HG03378 (cell line): ENCODE data around the gene ZNF567.
"Not testable (repeated sequence)": the region's sequence is repeated elsewhere in the genome, so short reads cannot be mapped to it uniquely, and the experiment has no call there.

ENCODE experiments used
- ATAC-seq: cut with Tn5 transposase; IDR thresholded peaks from one replicate; pipeline ENCODE4 v1.9.1; 2021; ENCODE audit warnings: mild to moderate bottlenecking, moderate library complexity; ENCODE audit not compliant: unreplicated experiment

ZNF567 gene

GRCh38 chr19:36687214-36688056 lies at the start of gene ZNF567:
TSS of gene ZNF567 (plus strand) at chr19:36687612. CDS start at chr19:36694868, 7,256 bp downstream.
- peak; percentile 68 for ATAC-seq

- no peak for ATAC-seq
Observed at GRCh38 chr19:36638862-36639510, 48.4 kb upstream of the ZNF567 start.

DNA sequence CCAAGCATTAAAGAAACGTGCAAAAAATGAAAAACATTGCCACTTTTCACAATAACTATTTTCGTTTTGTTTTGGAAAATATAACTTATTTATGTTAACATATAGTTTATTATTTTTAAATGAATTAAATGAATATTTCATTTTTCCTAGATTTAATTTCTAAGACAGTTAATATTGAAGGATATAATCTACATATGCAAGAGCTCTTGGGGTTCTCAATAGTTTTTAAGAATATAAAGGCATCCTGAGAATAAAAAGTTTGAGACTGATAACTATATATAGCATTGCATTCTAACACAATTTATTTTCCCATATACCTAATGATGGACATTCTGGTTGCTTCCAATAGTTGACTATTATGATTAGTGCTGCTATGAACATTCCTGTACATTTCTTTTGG lies 40.7 kb upstream of the ZNF567 start:
- no peak for ATAC-seq

- no peak for ATAC-seq
Observed at GRCh38 chr19:36652958-36653357, 34.5 kb upstream of the ZNF567 start.

DNA sequence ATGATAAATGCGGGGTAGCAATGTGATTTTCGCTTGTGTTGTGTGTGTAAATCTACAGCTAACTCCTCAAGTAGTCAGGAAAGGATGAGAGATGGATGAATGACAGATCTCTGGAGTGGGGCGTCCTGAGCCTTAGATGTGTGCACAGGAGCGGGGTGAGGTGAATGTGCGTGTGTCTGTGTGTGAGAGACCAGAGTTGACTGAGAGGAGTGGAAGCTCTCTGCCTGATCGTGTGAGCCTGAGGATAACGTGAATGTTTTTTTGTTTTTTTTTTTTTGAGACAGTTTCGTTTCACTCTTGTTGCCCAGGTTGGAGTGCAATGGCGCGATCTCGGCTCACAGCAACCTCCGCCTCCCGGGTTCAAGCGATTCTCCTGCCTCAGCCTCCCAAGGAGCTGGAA lies 21.6 kb upstream of the ZNF567 start:
- ATAC-seq: no peak

GRCh38 chr19:36668646-36669045 lies 18.8 kb upstream of the ZNF567 start:
- no peak for ATAC-seq

DNA sequence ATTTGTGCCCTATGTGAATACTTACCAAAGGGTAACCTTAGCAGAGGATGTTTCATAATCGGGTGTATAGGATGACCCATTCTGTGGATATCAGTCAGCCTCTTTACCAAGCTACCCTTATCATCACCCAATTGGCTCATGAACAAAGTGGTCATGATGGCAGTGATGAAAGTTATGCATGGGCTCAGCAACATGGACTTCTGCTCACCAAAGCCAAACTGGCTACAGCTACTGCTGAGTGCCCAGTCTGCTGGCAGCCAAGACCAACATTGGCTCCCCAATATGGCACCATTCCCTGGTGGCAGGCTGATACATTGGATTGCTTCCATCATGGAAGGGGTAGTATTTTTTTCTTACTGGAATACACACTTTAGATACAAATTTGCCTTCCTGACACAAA lies 15.0 kb upstream of the ZNF567 start:
- ATAC-seq: no peak

- no peak for ATAC-seq
Observed at GRCh38 chr19:36674201-36674600, 13.2 kb upstream of the ZNF567 start.

DNA sequence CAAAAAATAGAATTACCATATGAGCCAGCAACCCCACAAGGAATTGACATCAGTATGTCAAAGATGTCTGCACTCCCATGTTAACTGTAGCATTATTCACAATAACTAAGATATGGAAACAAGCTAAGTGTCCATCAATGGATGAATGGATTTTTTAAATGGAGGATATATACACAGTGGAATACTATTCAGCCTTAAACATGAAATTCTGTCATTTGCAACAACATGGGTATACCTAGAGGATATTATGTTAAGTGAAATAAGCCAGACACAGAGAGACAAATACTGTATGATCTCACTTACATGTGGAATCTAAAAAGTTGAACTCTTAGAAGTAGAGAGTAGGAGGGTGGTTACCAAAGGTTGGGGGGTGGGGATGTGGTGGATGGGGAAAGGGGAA lies 8.0 kb upstream of the ZNF567 start:
- ATAC-seq: no peak

DNA sequence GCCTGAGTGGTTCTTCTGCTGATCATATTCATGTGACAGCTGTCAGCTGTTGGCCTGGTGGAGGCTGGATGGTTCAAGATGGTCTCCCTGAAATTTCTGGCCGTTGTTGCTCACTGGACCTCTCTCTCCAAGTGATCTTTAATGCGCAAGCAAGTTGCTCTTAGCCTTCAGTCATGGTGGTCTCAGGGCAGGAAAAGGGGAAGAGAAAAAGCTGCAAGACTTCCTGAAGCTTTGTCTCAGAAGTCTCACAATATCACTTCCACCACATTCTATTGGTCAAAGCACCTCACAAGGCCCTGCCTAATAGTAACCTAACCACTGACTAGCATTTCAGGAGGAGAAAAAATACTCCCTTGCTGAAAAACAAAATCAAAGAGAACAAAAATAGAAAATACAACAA lies 1.6 kb upstream of the ZNF567 start:
- ATAC-seq: no peak

GRCh38 chr19:36686365-36687213 lies 823 bp upstream of the ZNF567 start:
- no peak for ATAC-seq

- no peak for ATAC-seq
Observed at GRCh38 chr19:36688058-36688457, 646 bp downstream of the ZNF567 start.

DNA sequence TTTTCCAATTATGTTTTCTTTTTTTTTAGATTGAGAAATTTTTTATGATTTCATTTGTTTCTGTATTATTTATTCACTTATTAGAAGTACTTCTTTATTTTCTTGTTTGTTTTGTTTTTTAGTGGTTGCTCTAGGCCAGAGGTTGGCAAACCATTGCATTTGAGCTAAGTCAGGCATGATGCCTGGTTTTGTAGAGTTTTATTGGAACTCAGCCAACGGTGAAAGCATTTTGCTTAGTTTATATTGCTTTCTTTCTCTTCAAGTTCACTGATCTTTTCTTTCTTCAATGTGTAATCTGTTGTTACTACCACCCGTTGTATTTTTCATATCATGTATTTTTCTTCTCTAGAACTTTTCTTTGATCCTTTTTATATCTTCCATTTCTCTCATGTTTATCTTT lies 19.7 kb downstream of the ZNF567 start:
- ATAC-seq: no peak

DNA sequence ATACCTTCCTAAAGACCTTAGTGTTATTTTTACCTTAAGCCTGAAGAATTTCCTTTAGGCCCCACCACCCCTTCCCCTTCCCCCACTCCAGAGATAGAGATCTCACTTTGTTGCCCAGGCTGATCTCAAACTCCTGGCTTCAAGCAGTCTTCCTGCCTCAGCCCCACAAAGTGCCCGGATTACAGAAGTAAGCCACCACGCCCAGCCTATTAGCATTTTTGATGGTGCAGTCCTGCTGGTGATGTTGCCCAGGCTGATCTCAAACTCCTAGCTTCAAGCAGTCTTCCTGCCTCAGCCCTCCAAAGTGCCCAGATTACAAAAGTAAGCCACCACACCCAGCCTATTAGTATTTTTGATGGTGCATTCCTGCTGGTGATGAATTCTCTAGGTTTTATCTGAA lies 22.0 kb downstream of the ZNF567 start:
- no peak for ATAC-seq

- ATAC-seq: no peak
Observed at GRCh38 chr19:36719687-36720556, 32.5 kb downstream of the ZNF567 start.

- ATAC-seq: not testable (repeated sequence)
Observed at GRCh38 chr19:36736166-36736565, 48.8 kb downstream of the ZNF567 start.

GRCh38 chr19:36745870-36746269 lies 58.5 kb downstream of the ZNF567 start:
- ATAC-seq: no peak

DNA sequence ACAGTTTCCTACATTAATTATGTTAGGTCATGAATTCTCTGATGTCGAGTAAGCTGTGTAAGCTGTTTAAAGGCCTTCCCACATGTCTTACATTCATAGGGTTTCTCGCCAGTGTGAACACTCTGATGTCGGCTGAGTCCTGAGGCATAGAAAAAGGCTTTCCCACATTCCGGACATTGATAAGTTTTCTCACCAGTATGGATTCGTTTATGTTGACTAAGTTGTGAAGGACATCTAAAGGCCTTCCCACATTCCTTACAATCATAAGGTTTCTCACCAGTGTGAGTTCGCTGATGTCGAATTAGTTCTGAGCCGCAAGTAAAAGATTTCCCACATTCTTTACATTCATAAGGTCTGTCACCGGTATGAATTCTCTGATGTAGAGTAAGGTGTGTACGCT lies 60.3 kb downstream of the ZNF567 start:
- ATAC-seq: no peak

DNA sequence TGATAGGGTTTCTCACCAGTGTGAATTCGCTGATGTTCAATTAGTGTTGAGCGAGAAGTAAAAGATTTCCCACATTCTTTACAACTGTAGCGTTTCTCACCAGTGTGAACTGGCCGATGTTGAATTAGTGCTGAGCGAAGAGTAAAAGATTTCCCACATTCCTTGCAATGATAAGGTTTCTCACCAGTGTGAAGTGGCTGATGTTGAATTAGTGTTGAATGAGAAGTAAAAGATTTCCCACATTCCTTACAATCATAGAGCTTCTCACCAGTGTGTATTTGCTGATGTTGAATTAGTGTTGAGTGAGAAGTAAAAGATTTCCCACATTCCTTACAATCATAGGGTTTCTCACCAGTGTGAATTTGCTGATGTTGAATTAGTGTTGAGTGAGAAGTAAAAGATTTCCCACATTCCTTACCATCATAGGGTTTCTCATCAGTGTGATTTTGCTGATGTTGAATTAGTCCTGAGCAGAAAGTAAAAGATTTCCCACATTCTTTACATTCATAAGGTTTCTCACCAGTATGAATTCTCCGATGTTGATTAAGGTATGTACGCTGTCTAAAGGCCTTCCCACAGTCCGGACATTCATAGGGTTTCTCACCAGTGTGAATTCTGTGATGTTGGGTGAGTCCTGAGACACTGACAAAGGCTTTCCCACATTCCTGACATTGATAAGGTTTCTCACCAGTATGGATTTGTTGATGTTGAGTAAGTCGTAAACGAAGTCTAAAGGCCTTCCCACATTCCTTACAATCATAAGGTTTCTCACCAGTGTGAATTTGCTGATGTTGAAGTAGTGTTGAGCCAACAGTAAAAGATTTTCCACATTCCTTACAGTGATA lies 61.2 kb downstream of the ZNF567 start:
- no peak for ATAC-seq

- not testable (repeated sequence) for ATAC-seq
Observed at GRCh38 chr19:36749613-36750012, 62.2 kb downstream of the ZNF567 start.
